GM18519 (cell line): ENCODE results near the gene CALN1.
"Not testable (repeated sequence)": the region's sequence is repeated elsewhere in the genome, so short reads cannot be mapped to it uniquely, and the experiment has no call there.

Experiments
- ATAC-seq: cut with Tn5 transposase; IDR thresholded peaks from one replicate; pipeline ENCODE4 v1.9.1; 2021; ENCODE audit warnings: mild to moderate bottlenecking, moderate library complexity; ENCODE audit not compliant: unreplicated experiment, low FRiP score

Gene CALN1

DNA sequence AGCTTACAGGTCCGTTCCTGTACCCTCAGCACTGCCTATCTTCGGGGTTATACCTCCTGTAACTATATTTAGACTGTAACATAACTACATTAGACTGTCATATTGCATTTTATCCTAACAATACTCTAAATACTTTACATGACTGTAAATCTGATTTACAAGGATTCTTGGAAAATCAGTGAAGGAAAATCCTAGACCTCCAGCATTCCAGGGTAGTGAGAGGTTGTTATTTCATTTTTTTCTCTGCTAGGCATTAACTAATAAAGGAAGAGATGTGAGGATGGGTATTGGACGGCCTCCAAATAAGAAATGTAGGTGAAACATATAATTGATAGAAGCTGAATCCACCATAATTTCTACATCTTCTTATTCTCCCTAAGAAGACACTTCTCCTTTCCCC lies 569.4 kb downstream of the CALN1 start:
- ATAC-seq = no peak

DNA sequence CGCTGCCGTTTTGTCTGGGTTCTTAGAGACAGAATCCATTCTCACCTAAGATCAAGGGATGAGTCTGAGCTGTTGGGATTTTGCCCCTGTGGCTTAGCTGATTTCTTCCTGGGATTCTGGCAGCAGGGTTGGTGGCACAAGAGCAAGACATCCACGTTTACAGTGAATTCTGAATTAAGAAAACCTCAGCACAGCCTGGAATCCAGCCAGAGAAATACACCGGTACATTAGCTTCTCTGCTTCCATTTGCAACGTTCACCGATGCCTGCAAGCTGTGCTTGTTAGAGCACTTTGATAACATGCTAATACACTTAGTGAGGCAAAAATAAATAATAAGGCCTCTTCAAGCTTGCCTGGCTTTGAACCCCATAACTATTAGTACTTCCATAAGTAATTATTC lies 569.8 kb downstream of the CALN1 start:
- no peak for ATAC-seq

DNA sequence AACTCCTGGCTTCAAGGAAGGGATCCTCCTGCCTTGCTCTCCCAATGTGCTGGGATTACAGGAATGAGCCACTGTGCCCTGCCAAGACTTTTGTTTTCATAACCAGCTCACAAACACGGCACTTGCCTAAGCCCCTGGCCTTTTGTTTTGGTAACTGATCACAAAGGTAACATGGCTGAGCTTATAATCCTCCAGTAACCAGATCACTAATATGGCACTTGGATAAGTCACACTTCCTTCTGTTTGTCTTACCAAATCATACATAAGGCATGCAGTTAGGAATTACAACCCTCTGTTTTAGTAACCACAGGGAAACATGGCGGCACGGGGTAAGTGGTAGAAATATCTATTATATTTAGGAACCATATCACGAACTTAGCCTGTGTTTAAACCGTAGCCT lies 577.1 kb downstream of the CALN1 start:
- ATAC-seq = no peak

DNA sequence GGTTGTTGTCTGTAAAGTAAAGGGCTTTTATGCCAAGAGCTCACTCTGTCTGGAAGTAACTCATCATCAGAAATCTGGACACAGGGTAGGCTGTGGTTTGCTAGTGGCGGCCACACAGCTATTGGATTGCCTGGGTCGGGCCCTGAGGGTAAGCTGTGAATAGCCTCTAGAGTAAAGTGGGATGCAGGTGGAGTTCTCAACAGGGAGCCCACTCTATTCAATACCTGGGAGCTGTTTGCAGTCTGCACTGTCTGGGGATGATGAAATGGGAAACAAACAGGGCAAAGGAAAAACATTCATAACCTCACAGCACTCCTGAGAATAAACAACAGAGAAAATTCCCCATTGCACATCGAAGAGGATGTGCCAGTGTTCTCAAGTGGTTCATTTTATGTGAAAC lies 582.6 kb downstream of the CALN1 start:
- ATAC-seq = no peak

DNA sequence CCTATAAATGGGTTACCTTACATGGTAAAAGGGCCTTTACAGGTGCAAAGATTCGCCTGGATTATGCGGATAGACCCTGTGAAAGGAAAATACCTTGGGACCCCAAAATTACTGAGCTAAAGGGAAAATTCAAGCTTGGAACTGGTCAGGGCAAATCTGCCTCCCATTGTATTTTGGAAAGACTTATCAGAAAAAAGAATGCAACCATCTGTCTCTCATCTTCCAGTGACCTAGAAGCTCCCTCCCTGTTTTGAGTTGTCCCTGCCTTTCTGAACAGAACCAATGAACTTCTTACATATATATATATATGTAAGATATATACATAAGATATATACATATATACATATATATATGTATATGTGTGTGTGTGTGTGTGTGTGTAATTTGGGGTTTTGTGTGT lies 583.8 kb downstream of the CALN1 start:
- no peak for ATAC-seq

DNA sequence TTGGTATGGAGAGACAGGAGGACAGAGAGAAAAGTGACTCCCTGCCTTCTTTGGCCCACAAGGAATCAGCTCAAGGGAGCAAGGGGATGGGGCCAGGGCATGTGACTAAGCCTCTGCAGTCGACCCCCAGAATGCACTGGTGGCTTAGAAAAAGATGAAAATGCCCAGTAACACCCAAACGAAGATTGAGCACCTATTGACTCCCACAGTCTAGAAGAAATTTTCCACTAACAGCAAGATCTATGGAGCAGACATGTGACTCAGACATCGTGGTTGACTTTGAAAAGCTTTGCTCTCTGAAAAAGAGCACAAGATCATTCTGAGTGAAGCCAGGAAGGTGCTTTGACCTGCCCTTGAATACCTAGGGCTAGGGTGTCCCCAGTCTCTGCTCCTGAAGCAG lies 586.0 kb downstream of the CALN1 start:
- ATAC-seq = no peak

DNA sequence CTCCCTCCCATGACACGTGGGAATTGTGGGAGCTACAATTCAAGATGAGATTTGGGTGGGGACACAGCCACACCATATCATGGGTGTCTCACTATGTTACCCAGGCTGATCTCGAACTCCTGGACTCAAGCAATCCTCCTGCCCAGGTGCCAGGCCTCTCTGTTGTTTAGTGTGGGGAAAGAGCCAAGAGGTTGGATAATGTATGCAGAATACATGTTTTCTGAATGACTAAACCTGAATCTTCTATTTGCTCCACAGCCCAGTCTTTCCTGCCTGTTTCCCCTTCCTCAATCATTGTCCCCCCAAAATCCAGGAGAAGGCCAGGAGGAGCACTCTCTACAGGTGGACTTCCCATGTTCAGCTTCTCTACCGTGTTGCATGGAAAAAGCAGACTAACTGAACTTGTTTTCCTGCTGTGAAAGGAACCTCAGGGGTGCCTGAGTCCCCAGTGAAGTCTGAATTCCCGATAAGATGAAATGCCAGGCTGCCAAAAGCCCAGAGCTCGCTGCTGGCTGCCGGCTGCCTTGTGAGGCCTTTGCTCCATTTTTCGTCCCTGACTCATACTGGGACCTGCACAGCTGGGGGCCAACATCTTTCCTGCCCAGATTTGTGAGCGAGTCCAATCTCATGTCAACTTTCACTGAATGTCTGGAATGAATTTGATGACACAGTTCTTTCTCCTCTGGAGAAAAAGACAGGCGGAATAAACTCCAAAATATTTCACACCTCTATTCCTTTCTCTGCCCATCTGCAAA lies 588.0 kb downstream of the CALN1 start:
- ATAC-seq = no peak

DNA sequence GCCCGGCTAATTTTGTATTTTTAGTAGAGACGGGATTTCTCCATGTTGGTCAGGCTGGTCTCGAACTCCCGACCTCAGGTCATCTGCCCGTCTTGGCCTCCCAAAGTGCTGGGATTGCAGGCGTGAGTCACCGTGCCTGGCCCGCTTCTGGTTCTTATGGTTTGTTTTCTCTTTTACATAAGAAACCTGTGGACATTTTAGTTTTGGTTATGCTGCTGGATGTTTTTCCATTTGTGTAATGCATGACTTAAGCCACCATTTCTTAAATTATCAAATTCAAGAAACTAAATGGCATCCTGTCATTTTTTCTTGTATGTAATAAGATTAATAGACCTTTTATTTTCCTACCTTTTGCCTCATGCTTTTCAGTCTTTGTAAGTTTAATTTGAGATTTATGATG lies 589.7 kb downstream of the CALN1 start:
- ATAC-seq = not testable (repeated sequence)

DNA sequence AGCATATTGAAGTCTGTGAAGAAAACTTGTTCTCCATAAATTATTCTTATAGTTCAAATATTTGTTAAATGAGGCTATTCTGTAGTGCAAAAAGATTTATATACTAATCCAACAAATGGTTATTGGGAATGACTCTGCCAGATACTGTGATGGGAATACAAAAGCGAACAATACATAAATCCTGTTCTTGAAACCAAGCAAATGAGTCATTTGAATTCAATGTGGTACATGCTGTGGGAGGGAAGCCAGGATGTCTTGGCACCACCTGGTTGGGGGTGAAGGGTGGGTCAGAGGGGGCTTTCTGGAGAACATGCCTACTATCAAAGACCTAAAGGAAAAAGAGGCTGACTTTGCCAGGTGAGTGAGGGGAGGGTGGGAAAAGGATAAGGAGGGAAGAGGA lies 594.2 kb downstream of the CALN1 start:
- no peak for ATAC-seq

DNA sequence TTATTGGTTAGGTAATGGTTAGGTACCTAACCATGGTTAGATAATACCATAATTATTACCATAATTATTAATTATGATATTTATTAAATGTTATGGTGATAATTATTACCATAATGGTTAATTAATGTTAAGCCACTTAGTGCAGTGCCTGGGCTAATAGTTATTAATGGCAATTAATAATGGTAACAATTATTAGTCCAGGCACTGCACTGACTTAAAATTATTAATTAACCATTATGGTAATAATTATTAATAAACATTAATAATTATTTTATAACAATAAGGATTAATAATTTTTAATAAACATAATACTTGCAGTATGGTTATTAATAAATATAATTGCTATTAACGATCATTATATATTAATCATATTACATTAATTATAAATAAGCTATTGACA lies 604.0 kb downstream of the CALN1 start:
- ATAC-seq = no peak

DNA sequence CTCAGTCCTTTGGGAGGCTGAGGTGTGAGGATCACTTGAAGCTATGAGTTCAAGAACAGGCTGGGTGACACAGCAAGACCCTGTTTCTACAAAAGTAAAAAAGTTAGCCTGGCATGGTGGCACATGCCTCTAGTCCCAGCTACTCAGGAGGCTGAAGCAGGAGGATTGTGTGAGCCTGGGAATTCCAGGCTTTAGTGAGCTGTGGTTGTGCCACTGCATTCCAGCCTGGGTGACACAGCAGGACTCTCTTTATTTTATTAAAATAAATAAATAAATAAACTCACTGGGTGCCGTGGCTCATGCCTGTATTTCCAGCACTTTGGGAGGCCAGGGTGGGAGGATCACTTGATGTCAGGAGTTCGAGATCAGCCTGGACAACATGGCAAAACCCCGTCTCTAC lies 607.9 kb downstream of the CALN1 start:
- no peak for ATAC-seq

DNA sequence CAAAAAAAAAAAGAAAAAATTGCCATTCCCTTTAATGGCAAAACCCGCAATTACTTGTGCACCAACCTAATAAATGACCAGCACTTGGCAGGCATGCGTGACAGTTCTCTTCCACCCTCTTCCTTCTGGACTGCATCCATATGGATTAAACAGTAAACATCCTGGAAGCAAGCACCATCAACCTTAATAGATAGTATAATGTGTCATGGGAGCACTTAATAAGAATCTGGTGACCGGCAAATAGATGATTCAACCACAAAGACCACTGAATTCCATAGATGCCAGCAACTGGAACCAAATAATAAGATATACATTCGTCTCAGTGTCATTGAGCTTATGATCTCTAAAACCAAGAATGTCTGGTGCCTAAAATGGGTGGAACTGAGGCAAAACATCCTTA lies 610.2 kb downstream of the CALN1 start:
- ATAC-seq = no peak

DNA sequence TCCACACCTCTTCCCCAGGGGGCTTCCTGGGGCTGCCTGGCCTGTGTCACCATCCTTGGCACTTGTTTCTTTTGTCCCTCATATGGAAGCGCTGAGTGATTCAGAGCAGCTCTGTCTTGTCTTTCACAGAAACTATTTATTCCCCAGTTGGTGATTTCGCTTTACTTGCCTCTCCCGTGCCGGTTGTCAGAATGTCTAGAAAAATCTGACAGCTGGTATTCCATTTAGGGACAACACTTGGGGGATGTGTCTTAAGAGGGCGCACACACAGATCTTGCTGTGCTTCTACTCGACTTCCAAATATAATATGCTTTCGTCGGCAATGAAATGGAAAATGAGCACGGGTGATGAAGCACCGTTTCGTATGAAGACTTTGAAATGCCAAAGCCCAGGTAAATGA lies 611.8 kb downstream of the CALN1 start:
- ATAC-seq = no peak

DNA sequence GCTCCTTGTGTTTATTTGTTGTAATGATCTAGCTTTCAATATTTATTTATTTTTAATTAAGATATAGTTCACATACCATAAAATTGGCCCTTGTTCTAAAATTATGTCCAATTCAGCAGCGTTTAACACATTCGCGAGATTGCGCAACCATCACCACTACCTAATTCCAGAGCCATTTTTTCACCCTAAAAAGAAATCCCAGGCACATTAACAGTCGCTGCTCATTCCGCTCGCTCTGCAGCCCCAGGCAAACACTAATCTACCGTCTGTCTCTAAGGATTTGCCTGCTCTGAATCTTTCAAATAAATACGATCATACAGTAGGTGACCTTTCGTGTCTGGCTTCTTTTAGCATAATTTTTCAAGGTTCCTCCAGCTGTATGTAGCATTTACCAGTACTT lies 616.7 kb downstream of the CALN1 start:
- ATAC-seq = no peak

DNA sequence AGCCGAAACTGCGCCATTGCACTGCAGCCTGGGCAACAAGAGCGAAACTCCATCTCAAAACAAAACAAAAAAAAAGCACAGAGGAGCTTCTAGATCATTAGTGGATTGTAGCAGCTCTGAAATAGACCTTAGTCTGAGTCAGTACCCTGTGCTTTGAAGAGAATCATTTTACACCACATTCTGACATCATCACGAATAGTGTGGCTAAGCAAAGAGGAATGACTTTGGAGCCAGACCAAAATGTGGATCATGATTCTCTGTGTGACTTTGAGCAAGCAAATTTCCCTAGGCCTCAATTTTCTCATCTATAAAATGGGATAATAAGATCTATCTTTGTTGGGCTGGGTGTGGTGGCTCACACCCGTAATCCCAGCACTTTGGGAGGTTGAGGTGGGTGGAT lies 618.9 kb downstream of the CALN1 start:
- no peak for ATAC-seq

DNA sequence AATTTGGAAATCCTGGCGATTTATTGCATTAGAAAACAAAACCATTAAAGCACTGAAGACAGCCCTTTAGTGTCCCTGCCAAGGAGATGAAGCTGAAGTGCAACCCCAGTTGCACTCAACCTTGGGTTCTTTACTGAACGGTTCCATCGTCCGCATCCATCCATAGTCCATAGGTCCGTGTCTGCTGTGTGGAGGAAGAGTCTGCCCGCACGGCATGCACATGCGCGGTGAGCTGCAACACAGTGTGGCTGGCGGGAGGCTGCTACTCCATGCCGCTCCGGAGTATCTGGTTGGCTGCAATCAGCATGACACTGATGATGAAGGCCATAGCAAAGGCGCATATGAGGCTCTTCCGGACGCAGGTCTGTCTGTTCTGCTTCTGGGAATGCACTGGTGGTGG lies 624.6 kb downstream of the CALN1 start:
- ATAC-seq = no peak

DNA sequence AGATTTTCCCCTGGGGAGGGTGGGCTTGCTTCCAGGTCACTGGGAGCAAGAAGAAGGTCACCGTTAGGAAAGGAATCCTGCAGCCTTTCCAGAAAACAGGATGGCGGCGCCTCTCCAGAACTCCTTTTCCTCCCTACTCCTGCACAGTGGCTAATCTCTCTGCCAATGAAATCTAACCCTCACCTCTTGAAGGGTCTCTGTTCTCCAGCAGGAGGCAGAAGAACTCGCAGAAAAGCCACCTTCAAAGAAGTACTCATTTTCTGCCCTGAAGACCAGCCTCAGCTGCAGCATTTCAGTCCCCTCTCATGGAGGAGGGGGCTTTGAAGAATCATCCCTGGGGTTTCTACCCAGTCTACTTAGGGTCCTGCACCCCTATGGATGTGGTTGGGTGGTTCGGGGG lies 626.9 kb downstream of the CALN1 start:
- ATAC-seq = no peak

DNA sequence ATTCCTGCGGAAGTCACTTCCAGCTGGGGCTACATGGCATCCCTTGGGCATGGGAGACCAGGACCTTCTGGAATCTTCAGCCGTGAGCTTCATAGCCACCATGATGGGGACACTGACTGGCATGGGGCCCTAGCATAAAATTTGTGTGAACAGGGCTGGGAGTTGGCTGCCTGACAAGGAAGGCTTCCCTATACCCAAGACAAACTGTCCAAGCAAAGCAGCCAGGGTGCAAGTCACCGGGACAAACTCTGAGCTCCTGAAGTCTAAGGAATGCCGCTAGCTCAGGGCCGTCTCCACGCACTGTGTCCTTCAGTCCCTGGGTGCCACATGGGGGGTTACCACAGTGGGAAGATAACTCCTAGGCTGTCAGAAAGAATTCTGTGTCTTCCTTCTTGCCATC lies 627.4 kb downstream of the CALN1 start:
- ATAC-seq = no peak

DNA sequence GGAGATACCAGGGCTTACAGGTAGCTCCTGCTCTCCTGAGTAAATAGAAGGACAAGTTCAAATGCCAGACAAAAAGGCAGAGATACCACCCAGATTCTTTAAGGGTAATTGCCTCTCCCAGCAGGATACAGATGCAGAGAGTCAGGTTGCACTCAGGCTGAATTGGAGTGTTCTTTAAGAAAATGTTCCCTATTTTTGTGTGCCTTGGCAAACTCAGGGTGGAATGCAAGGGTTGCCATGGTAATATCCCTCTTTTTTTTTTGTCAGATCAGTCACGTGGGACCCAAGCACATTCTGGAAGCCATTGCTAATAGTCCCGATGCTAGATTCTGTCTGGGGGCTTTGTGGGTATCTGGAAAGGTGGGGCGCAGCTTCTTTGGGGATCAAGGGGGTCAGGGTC lies 628.0 kb downstream of the CALN1 start:
- no peak for ATAC-seq

DNA sequence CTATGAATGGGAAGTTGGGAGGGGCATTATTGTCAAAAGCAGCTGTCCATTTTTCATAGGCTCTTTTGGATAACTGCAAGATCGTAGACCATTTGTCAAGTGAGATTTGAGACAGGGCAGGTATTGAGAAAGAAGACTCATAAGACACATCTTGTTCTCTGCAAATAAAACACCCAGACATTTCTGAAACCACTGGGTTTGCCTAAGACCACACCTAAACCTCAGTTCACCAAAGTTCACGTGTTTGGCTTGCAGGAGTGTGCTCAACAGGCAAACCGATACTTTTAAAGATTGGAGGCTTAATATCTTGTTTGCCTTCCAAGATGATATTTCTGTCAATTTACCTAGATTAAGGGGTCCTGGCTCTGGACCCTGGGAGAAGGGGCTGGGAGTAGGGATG lies 628.4 kb downstream of the CALN1 start:
- no peak for ATAC-seq

DNA sequence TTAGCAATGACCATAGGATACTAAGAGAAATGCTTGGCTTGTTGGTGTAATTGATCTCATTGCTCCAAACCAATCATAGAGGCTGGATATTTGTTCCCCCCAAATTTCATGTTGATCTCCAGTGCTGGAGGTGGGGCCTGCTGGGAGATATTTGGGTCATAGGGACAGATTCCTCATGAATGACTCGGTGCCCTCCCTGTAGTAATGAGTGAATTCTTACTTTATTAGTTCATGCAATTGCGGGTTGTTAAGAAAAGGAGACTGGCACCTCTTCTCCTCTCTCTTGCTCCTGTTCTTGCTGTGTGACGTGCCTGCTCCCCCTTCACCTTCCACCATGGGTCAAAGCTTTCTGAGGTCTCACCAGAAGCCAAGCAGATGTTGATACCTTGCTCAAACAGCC lies 630.1 kb downstream of the CALN1 start:
- ATAC-seq = no peak

DNA sequence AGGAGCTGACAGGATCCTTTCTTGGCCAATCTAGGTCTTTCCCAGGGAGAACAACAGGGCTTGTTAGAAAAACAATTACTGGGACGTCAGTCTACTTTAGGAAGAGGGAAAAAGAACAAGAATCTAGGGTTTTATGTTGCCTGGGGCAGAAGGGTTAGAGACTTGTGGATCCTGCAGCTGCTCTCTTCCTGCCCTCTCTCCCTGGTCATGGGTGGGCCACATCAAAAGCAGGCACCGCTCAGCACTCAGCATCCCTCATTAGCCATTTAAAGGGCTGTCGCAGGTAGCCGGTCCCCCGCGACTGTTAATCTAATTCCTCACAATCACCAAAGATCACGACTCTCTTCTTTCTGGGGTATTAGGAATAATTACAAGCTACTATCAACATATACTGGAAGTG lies 631.9 kb downstream of the CALN1 start:
- no peak for ATAC-seq

DNA sequence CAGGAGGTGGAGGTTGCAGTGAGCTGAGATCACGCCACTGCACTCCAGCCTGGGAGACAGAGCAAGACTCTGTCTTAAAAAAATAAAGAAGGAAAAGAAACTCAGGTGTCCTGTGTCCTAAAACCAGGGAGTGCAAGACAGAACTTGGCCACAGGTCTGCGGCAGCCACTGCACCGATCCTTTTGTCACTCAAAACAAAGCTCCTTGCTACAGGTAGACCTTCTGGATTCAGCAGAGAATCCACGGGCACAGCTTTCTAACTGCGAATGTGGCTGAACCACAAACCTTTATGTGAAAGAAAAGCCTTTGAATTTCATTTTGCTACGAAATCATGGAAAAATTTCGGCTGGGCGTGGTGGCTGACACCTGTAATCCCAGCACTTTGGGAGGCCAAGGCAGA lies 634.9 kb downstream of the CALN1 start:
- ATAC-seq = no peak
